Stimulated activated naive CD4-positive, alpha-beta T cell (primary cell): Measurements from ENCODE around the gene FOXL1.

Source experiments
- DNase-seq, 6 experiments: peaks; one replicate each; lab custom pipeline; 2025; lab: John Stamatoyannopoulos, UW

The FOXL1 gene

DNA sequence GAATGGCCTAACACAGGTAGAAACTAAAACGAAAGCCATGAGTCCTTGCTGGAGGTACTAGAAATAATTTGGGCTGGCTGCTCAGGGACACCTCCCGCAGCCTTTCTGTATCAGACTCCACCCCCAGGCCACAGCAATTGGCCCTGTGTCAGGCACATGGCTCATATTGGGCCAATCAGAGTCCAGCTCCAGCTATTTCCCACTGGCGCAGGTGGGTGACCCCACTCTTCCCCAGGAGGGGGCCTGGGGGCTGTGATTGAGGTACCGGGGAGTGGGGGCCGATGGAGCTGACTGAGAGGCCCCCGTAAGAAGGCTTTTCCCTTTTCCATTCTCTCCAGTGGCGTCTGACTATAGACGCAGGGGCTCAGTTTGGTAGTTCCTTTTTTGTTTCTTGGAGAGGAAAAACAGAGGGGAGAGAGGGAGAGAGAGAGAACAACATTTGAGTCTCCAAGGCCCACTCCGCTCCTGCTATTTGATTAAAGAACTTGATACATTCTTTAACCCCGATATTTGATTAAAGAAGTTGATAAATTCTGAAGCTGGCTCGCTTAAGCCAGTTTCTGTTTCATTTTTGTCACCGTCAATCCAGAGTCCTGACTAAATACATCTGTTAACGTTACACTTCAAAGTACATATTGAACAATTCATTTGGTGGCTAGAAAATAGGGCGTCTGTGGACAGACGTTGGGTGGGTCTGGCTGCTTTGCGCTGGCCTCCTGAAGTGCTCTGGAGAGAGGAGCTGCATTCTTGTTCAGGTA, 26.3 kb downstream of the FOXL1 start:
- DNase-seq: peak; percentile 4 to 45 (median 33)

- DNase-seq: no peak
Observed at GRCh38 chr16:86605950-86606349, 27.6 kb downstream of the FOXL1 start.

GRCh38 chr16:86608301-86608747, 30.0 kb downstream of the FOXL1 start:
- no peak for DNase-seq

DNA sequence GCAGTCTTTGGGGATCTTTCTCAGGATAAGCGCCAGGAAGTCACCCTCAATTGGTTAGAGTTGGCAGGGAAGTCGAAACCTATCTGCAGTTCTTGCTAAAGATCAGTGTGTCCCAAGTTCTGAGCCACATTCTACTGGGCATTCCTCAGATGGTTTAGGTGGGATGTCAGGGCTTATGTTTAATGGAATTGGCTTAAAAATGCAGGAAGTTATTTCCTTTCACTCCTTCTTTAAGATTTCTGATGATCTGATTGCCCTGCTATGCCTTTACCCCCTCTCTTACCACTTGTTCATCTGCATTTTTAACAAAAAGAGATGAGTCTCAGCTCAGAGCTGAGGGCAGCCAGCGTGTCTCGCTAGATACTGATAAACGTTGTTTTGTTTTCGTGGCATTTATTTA, 30.8 kb downstream of the FOXL1 start:
- DNase-seq: no peak

DNA sequence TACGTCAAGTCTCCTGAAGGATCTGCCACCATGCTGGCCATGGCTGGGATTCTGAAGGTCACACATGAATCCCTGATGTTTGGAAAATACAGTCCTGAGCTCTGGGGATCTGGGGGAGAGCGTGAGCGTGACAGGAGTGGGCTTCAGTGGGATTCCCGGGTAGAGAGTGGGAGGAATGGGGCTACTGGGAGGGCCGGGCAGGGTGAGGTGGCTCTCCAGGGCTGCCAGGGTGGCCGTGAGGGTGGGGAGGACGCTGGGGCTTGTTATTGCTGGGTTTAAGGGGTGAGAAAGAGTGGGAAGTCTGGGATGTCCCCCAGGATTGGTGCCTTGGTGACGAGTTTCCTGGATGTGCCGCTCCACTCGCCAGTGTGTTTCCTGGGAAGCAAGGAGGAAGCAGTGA, 31.3 kb downstream of the FOXL1 start:
- no peak for DNase-seq

- no peak for DNase-seq
Observed at GRCh38 chr16:86610779-86611524, 32.6 kb downstream of the FOXL1 start.

DNA sequence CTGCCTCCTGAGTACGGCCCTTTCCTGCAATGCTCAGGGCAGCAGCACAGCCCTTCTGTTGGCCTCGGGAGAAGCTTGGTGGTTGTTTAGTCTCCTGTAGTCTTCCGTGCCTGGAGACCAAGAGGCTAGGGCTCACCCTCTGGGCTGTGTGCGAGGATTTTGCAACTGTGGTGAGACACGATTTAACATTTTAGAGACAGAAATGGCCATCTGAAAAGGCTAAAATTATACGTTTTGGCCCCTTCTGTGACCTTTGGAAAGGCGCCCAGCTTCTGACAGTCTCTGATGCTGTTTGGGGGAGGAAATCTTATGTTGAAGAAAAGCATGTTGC, 33.1 kb downstream of the FOXL1 start:
- DNase-seq: no peak

DNA sequence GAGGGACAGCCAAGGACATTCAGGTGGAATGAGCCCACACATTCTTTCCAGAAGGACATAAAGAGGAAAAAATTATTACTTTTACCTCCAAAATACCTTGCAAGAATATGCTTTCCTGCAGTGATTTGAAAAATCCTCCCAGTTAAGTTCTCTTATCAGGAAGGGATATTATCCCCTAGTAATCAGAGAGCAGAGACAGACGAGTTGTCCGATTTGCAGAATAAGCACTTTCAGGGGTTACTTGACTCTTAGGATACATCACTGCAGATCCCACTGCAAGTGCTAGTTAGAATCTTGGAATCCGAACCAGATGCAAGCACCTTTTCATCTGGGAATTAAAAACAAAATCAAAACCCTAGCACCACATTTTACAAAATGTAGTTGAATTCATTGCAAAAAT, 33.6 kb downstream of the FOXL1 start:
- DNase-seq: no peak

DNA sequence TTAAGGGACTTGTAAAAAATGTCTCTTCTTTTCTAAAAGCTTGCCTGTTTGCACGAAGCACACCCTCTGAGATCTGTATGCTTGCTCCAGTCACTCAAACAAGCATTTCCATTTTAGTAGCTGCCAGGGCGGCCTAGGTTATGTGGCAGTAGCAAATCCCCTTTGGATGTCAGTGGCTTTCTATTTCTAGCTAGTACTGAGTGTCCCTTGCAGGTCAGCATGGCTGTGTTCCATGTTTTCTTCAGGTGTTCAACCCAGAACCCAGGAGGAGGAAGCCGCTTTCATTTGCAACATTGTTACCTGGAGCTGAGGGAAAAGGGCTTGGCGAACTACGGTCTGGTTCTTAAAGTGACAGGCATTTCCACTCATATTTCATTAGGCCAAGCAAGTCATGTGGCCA, 36.4 kb downstream of the FOXL1 start:
- no peak for DNase-seq

DNA sequence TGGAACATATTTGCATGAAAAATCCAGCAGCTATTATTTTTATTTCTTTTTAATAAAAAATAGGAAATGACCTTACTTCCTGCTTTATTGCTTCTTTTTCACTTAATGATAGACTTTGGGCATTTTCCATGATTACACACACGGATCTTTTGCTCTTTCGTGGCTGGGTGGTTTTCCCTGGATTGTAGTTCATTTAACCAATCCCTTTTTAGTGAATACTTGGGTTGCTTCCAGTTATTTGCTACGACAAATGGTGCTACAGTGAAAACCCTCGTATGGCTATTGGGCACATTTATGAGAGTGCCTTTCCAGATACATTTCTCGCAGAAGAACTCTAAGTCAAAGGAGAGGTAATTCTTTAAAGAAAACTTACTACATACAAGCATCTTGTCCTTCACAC, 38.6 kb downstream of the FOXL1 start:
- no peak for DNase-seq

DNA sequence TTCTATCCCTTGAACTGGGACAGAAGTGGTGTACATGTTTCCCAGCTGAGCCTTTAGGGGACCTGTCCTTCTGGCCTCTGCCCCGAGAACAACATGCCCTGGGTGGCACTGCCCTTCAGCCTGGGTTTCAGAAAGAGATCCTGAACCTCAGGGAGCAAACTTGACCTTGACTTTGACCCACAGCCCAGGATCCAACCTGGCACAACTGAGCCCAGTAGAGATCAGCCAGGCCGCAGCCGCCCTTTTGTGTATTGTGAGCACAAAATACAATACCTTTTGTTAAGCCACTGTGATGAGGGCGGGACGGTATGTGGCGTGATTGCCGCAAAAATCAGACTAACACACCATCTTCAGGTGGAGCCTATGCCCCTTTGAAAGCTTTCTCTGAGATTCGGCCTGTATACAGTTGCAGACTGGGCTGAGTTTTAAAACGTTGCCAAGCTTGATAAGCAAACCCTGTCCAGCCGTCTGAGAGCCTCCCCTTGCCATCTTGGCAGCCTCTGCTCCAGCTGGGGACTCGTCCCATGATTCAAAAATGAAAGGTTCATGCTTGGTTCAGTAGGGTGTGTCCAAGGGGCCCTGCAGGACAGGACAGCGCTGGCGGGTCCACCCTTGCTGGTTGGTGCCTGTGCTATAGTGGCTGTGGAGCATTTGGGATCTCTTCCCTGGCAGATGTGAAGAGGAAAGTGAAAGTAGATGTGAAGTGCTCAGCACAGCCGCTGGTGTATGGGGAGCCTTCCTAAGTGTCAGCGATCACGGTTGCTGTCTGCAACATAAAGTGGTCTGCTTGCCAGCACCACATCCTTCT, 40.3 kb downstream of the FOXL1 start:
- no peak for DNase-seq

- DNase-seq: no peak
Observed at GRCh38 chr16:86619239-86619794, 41.0 kb downstream of the FOXL1 start.

GRCh38 chr16:86620184-86620583, 41.8 kb downstream of the FOXL1 start:
- DNase-seq: no peak

DNA sequence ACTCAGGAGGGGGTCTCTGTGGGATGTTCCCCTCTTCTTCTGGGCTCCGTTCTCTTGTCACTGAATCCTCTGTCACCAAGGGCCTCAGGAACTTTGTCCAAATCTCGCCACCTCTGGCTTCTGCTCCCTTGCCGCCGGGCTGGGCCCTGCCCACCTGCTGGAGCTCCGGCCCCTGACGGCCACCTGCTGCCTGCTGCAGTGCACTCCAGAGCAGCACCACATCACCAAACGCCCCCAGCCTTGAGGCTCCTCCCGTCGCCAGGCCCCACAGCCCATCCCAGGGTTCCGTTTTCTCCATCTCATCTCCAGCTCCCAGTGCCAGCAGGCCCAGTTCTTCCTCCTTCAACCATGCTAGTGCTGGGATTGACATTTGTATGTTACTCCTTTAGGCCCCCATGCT, 43.6 kb downstream of the FOXL1 start:
- DNase-seq: no peak

GRCh38 chr16:86622700-86623615, 44.6 kb downstream of the FOXL1 start:
- DNase-seq: no peak

GRCh38 chr16:86625029-86625428, 46.7 kb downstream of the FOXL1 start:
- no peak for DNase-seq

DNA sequence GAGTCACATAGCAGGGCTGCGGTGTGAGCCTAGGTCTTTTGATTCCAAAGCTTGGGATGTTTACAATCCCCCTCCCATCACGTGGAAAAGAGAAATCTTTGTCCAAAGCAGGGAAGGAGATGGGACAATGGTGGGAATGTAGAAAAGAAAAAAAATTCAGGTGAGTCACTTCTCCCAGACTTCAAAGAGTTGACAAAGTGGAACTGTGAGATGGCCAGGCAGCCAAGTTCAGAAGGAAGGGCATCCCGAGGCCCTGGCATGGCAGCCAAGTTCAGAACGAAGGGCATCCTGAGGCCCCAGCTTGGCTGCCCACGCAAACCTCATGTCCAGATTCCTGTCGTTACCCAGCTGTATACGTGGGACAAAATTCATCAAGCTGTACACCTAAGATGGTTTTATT, 47.5 kb downstream of the FOXL1 start:
- DNase-seq: no peak

- no peak for DNase-seq
Observed at GRCh38 chr16:86626284-86626683, 47.9 kb downstream of the FOXL1 start.

GRCh38 chr16:86626966-86627365, 48.6 kb downstream of the FOXL1 start:
- DNase-seq: no peak

DNA sequence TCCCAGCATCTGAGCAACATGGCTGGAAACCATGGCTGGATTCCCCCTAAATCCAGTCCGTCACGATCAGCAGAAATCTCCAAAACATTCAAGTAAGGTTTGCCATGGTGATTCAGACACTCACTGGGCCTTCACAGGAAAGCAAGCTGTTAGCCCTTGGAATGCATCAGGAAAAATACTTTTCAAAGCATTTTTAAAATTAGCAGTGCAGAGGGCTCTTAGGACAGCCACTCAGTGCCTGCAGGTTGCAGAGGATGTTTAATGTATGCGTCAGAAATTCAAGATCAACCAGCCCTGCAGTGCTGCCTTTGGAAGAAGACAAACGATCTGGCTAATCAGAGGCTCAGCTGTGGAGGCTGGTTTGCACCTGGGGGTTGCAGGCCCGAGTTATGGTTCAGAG, 50.3 kb downstream of the FOXL1 start:
- DNase-seq: no peak

- DNase-seq: no peak
Observed at GRCh38 chr16:86630471-86630870, 52.1 kb downstream of the FOXL1 start.
